PC-3 (cell line): ENCODE data around the gene STMND1. TPM values are rescaled to one million over a fixed set of nuclear protein-coding genes. Genes with fewer than 3 reads are reported as not detected.

ENCODE experiments used
- ATAC-seq: fragments of 200-7000 bp; cut with Tn5 transposase; 2 replicates; pipeline ENCODE4 v1.9.1; 2020; ENCODE audit warnings: mild to moderate bottlenecking, moderate library complexity
- BruUV-seq: library from RNA; stranded (reverse); fragments of 400-500 nt; replicated peaks from 2 replicates; lab custom pipeline; 2021; lab: Mats Ljungman, UMichigan
- CTCF ChIA-PET: fragments of 300-600 bp; sonication (Branson Sonifier 250); formaldehyde crosslinking; loops from one replicate; lab custom pipeline; 2022; ENCODE audit warnings: antibody characterized with exemption; lab: Charles Lee
- POLR2A ChIA-PET: fragments of 300-600 bp; sonication (Branson Sonifier 250); formaldehyde crosslinking; loops from one replicate; lab custom pipeline; 2022; ENCODE audit warnings: antibody characterized with exemption; ENCODE audit not compliant: unreplicated experiment; lab: Charles Lee
- DNase-seq: peaks from one replicate; pipeline ENCODE4 v3.0.0-alpha.2; 2015
- H2AFZ ChIP-seq: fragments of 300-600 bp; sonication (generic); 2 replicates; pipeline ENCODE4 v1.6.0; 2016; ENCODE audit warnings: antibody characterized with exemption, low read length
- H3F3A ChIP-seq: fragments of 300-600 bp; sonication (generic); one replicate; pipeline ENCODE4 v1.6.0; 2017; ENCODE audit warnings: antibody characterized with exemption, low read length, control low read depth, mild to moderate bottlenecking; ENCODE audit not compliant: unreplicated experiment
- H3K27ac ChIP-seq: fragments of 300-600 bp; sonication (generic); 2 replicates; pipeline ENCODE4 v1.5.1; 2016; ENCODE audit warnings: mild to moderate bottlenecking, low read length
- H3K27me3 ChIP-seq: fragments of 300-600 bp; sonication (generic); 2 replicates; pipeline ENCODE4 v1.6.1; 2016; ENCODE audit warnings: low read length, mixed read lengths
- H3K36me3 ChIP-seq: fragments of 300-600 bp; sonication (generic); 2 replicates; pipeline ENCODE4 v1.6.1; 2016; ENCODE audit warnings: low read depth, mixed run types, low read length, mixed read lengths
- H3K4me1 ChIP-seq: fragments of 300-600 bp; sonication (generic); 2 replicates; pipeline ENCODE4 v1.5.1; 2016; ENCODE audit warnings: low read length; ENCODE audit not compliant: insufficient read depth
- H3K4me2 ChIP-seq: fragments of 300-600 bp; sonication (generic); 2 replicates; pipeline ENCODE4 v1.6.0; 2016; ENCODE audit warnings: low read length
- H3K4me3 ChIP-seq: fragments of 300-600 bp; sonication (generic); 2 replicates; pipeline ENCODE4 v1.5.1; 2016; ENCODE audit warnings: mild to moderate bottlenecking, low read length, mixed read lengths
- H3K79me2 ChIP-seq: fragments of 300-600 bp; sonication (generic); 2 replicates; pipeline ENCODE4 v1.6.1; 2017; ENCODE audit warnings: low read length, mixed read lengths
- H3K9ac ChIP-seq: fragments of 300-600 bp; sonication (generic); 2 replicates; pipeline ENCODE4 v1.6.0; 2016; ENCODE audit warnings: mild to moderate bottlenecking, low read length
- H3K9me2 ChIP-seq: fragments of 300-600 bp; sonication (generic); replicated peaks from 2 replicates; pipeline ENCODE4 v1.6.1; 2016; ENCODE audit warnings: mixed run types, low read length, mixed read lengths
- H3K9me3 ChIP-seq: fragments of 300-600 bp; sonication (generic); 2 replicates; pipeline ENCODE4 v1.6.1; 2016; ENCODE audit warnings: low read length, mixed read lengths
- H4K20me1 ChIP-seq: fragments of 300-600 bp; sonication (generic); 2 replicates; pipeline ENCODE4 v1.6.1; 2016; ENCODE audit warnings: low read length, mixed read lengths
- EZH2 ChIP-seq: fragments of 300-600 bp; sonication (generic); IDR thresholded peaks from one replicate; pipeline ENCODE4 v1.6.1; 2017; ENCODE audit warnings: antibody characterized with exemption, mild to moderate bottlenecking, low read length; ENCODE audit not compliant: unreplicated experiment
- EZH2phosphoT487 ChIP-seq: fragments of 300-600 bp; sonication (generic); IDR thresholded peaks from 2 replicates; pipeline ENCODE4 v1.6.1; 2018; ENCODE audit warnings: mild to moderate bottlenecking, antibody characterized with exemption, low read length, borderline replicate concordance
- intact Hi-C: fragments of 100-400 bp; cut with micrococcal nuclease; formaldehyde crosslinking; loops from 2 replicates; pipeline ENCODE4 v1.9.0; 2023
- total RNA-seq: library from RNA; depleted of rRNA; stranded (reverse); fragments of >200 nt; gene quantifications from 2 replicates; pipeline ENCODE4 v1.2.3, GENCODE V29; 2014
- TF ChIP-seq, protein P1 (sequence below): fragments of 300-600 bp; sonication (generic); conservative IDR thresholded peaks from 2 replicates; pipeline ENCODE4 v1.5.1; 2017; ENCODE audit warnings: antibody characterized with exemption, low read depth, mild to moderate bottlenecking, low read length

STMND1 gene
- total RNA-seq, 1 experiment from 2014 or later, result not detected

DNA sequence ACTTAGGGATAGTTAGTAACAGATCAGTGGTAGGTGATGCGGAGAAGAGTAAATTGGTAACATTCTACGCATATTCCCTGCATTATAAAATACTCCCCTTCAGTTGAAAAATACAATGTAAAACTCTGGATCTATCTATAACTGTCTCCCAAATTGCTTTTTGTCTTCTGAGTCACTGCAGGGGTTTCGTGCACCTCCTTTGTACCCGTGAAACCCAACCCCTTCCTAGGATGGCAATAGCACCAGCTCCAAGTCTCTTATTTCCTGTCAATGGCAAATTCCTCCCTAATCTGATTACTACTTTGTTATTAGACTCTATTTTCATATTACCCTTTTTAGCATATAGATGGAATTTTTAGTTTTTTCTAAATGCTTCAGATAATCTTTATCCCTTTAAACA lies 20.6 kb upstream of the STMND1 start:
- POLR2A ChIA-PET, result no interaction called here
- no peak for ATAC-seq

DNA sequence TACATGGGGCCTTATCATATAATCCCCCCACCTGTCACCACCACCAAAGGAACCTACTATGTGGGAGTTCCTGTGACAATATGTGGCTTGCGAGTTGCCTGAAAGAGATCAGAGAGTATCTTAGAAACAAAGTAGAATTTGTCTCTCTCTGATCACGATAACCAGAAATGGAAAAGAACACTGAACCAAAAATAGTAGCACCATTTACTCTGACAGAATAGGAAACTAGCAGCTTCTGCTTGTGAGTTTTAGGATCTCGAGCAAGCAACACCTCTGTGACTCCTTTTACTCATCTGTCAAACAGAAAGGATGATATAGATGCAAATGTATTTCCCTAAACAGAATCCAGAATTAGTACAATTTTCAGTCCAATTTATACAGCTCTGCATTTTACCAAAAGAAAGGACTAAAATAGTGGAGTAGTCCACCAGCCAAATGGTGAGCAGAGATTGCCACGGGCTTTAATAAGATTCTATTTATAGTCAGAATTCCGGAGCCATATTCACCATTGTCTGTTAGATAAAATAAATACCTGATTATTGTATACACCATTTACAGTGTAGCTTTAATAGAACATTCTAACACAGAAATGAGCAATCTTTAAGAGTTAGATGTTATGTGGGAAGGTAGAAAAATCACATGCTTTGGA lies 19.9 kb upstream of the STMND1 start:
- H3K27ac ChIP-seq, result no peak overlapping the region
- intact Hi-C loops, result loop anchor here (10.0 kb wide), 1 partner anchor 587 kb away; no protein-coding TSS in a partner anchor
- TF ChIP-seq, protein P1, sequence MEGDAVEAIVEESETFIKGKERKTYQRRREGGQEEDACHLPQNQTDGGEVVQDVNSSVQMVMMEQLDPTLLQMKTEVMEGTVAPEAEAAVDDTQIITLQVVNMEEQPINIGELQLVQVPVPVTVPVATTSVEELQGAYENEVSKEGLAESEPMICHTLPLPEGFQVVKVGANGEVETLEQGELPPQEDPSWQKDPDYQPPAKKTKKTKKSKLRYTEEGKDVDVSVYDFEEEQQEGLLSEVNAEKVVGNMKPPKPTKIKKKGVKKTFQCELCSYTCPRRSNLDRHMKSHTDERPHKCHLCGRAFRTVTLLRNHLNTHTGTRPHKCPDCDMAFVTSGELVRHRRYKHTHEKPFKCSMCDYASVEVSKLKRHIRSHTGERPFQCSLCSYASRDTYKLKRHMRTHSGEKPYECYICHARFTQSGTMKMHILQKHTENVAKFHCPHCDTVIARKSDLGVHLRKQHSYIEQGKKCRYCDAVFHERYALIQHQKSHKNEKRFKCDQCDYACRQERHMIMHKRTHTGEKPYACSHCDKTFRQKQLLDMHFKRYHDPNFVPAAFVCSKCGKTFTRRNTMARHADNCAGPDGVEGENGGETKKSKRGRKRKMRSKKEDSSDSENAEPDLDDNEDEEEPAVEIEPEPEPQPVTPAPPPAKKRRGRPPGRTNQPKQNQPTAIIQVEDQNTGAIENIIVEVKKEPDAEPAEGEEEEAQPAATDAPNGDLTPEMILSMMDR, result no peak
- TF ChIP-seq EZH2phosphoT487, result no peak
- TF ChIP-seq EZH2, result no peak

More for the DNA sequence above, 20.6 kb upstream of the STMND1 start:
- no peak overlapping the region for H3K9ac ChIP-seq
- H4K20me1 ChIP-seq, result no peaks in the 10 kb centered on the region
- H3K27ac ChIP-seq, result no peak overlapping the region
- H3K79me2 ChIP-seq, result no peaks in the 10 kb centered on the region
- no peaks in the 10 kb centered on the region for H3K9me2 ChIP-seq
- no peaks in the 10 kb centered on the region for H3K27me3 ChIP-seq
- no TSS peak for BruUV-seq
- CTCF ChIA-PET, result no interaction called here
- TF ChIP-seq EZH2 (no peak), EZH2phosphoT487 (no peak)
- H3K4me3 ChIP-seq, result no peak overlapping the region
- DNase-seq, result no peak
- no peak overlapping the region for H3K4me2 ChIP-seq
- H3K36me3 ChIP-seq, result no peaks in the 10 kb centered on the region
- H3F3A ChIP-seq, result no peaks in the 10 kb centered on the region
- H2AFZ ChIP-seq, result no peak overlapping the region
- no peaks in the 10 kb centered on the region for H3K4me1 ChIP-seq
- H3K9me3 ChIP-seq, result no peaks in the 10 kb centered on the region
- intact Hi-C loops, result loop anchor here (10.0 kb wide), 1 partner anchor 586 kb away; no protein-coding TSS in a partner anchor

DNA sequence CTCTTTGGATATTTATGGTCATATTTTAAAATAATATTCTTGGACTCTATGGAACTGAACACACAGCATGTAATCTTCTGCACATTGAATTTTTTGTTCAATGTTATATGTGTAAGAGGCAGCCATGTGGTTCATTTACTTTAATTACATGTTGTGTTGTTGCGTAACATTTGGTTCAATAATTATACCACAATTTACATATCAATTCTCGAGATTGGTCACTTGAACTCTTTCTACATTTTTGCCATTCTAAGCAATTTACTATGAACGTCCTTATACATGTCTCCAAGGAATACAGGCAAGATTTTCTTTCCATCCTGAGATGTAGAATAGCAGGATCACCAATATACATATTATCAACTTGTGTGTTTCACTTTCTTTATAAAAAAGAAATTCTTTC lies 18.5 kb upstream of the STMND1 start:
- H3K27me3 ChIP-seq, result no peaks in the 10 kb centered on the region
- no peak overlapping the region for H3K4me3 ChIP-seq
- no TSS peak for BruUV-seq
- no peak for TF ChIP-seq EZH2
- no peak for TF ChIP-seq EZH2phosphoT487
- TF ChIP-seq, protein P1, result no peak
- no peaks in the 10 kb centered on the region for H3K4me1 ChIP-seq
- no peaks in the 10 kb centered on the region for H3K9me2 ChIP-seq
- no peaks in the 10 kb centered on the region for H3F3A ChIP-seq
- no peaks in the 10 kb centered on the region for H4K20me1 ChIP-seq
- no peaks in the 10 kb centered on the region for H3K9me3 ChIP-seq
- H3K4me2 ChIP-seq, result no peak overlapping the region
- DNase-seq (no peak), ATAC-seq (no peak)
- H3K9ac ChIP-seq, result no peak overlapping the region
- no peak overlapping the region for H2AFZ ChIP-seq
- POLR2A ChIA-PET, result no interaction called here
- no peaks in the 10 kb centered on the region for H3K36me3 ChIP-seq
- H3K27ac ChIP-seq, result no peak overlapping the region
- no peaks in the 10 kb centered on the region for H3K79me2 ChIP-seq
- intact Hi-C loops, result loop anchor here (10.0 kb wide), 1 partner anchor 589 kb away; no protein-coding TSS in a partner anchor
- CTCF ChIA-PET, result interaction anchor here (0.6 kb wide), 1 partner anchor 71 kb away, joined by 3 read pairs; no protein-coding TSS in a partner anchor

More for the DNA sequence above, 19.9 kb upstream of the STMND1 start:
- H3K4me3 ChIP-seq, result no peak overlapping the region
- ChIA-PET POLR2A (no interaction called here), CTCF (no interaction called here)
- no peaks in the 10 kb centered on the region for H3K27me3 ChIP-seq
- no peaks in the 10 kb centered on the region for H3K36me3 ChIP-seq
- H3K9me3 ChIP-seq, result no peaks in the 10 kb centered on the region
- no peak for ATAC-seq
- no TSS peak for BruUV-seq
- H3K4me2 ChIP-seq, result no peak overlapping the region
- no peak overlapping the region for H2AFZ ChIP-seq
- no peaks in the 10 kb centered on the region for H3K79me2 ChIP-seq
- no peaks in the 10 kb centered on the region for H3F3A ChIP-seq
- no peaks in the 10 kb centered on the region for H3K4me1 ChIP-seq
- H4K20me1 ChIP-seq, result no peaks in the 10 kb centered on the region
- H3K9ac ChIP-seq, result no peak overlapping the region
- no peak for DNase-seq
- no peaks in the 10 kb centered on the region for H3K9me2 ChIP-seq
